Endothelial cell of umbilical vein (primary cell): ENCODE data around the gene KISS1. TPM values are rescaled to one million over a fixed set of nuclear protein-coding genes. Genes with fewer than 3 reads are reported as not detected.

Experiments used
- BruUV-seq: library from RNA; stranded (reverse); fragments of 400-500 nt; replicated peaks from 2 replicates; lab custom pipeline; 2021; lab: Mats Ljungman, UMichigan
- CTCF ChIA-PET: fragments of 300-600, 350-600 bp; sonication (Branson Sonifier 250); formaldehyde crosslinking; loops from one replicate; lab custom pipeline; 2021; ENCODE audit warnings: antibody characterized with exemption, inconsistent platforms; lab: Charles Lee
- POLR2A ChIA-PET: fragments of 300-600, 350-600 bp; sonication (Branson Sonifier 250); formaldehyde crosslinking; loops from one replicate; lab custom pipeline; 2021; ENCODE audit warnings: antibody characterized with exemption, inconsistent platforms; lab: Charles Lee
- DNase-seq: peaks from one replicate; pipeline ENCODE4 v3.0.0-alpha.2; 2011; ENCODE audit warnings: low read depth, low spot score
- FAIRE-seq: peaks from 2 replicates; lab custom pipeline; 2011; peaks lifted over from hg19 to GRCh38; lab: Jason Lieb, UNC
- H2AFZ ChIP-seq: 2 replicates; pipeline ENCODE4 v1.6.0; 2012; ENCODE audit warnings: low read depth, low read length, control low read depth, inconsistent platforms
- H3K27ac ChIP-seq: 2 replicates; pipeline ENCODE4 v1.5.1; 2011; ENCODE audit warnings: low read depth, mild to moderate bottlenecking, control low read depth, low read length, moderate library complexity; ENCODE audit not compliant: insufficient read depth
- H3K27me3 ChIP-seq, 2 experiments: 2 replicates each; pipeline versions ENCODE4 v1.6.0 to v1.6.1; 2011; ENCODE audit warnings: low read length in 2 of 2, mixed read lengths in 1 of 2; ENCODE audit not compliant: control insufficient read depth in 2 of 2, insufficient read depth in 2 of 2
- H3K36me3 ChIP-seq, 2 experiments: 2 replicates in 1 of 2; 3 replicates in 1 of 2; pipeline ENCODE4 v1.5.1; 2011; ENCODE audit warnings: low read length in 2 of 2, mild to moderate bottlenecking in 1 of 2, moderate library complexity in 1 of 2; ENCODE audit not compliant: control insufficient read depth in 2 of 2, insufficient read depth in 2 of 2; ENCODE audit errors: extremely low read depth in 1 of 2
- H3K4me1 ChIP-seq: 3 replicates; pipeline ENCODE4 v1.5.1; 2011; ENCODE audit warnings: mild to moderate bottlenecking, low read length; ENCODE audit not compliant: control insufficient read depth, insufficient read depth; ENCODE audit errors: extremely low read depth
- H3K4me2 ChIP-seq: 2 replicates; pipeline ENCODE4 v1.6.1; 2011; ENCODE audit warnings: low read length, control low read depth, mixed read lengths; ENCODE audit not compliant: insufficient read depth
- H3K4me3 ChIP-seq, 3 experiments: fragments of 200-600 bp in 1 of 3; sonication (generic), shearing (Covaris generic) in 1 of 3; replicated peaks in 1 of 3; 2 replicates each; pipeline ENCODE4 v1.5.1; 2011 to 2016; ENCODE audit warnings: control low read depth in 3 of 3, low read length in 3 of 3, mild to moderate bottlenecking in 2 of 3, inconsistent platforms in 1 of 3, low read depth in 1 of 3, moderate library complexity in 1 of 3; ENCODE audit not compliant: insufficient read depth in 1 of 3
- H3K79me2 ChIP-seq: 2 replicates; pipeline ENCODE4 v1.6.0; 2012; ENCODE audit warnings: low read length, inconsistent platforms; ENCODE audit not compliant: control insufficient read depth, insufficient read depth
- H3K9ac ChIP-seq: replicated peaks from 2 replicates; pipeline ENCODE3; 2011; ENCODE audit warnings: low read length, control low read depth; ENCODE audit not compliant: insufficient read depth; ENCODE audit errors: extremely low read depth
- H3K9me1 ChIP-seq: replicated peaks from 3 replicates; pipeline ENCODE4 v1.6.0; 2011; ENCODE audit warnings: mild to moderate bottlenecking, low read length; ENCODE audit not compliant: control insufficient read depth, insufficient read depth; ENCODE audit errors: extremely low read depth
- H3K9me3 ChIP-seq: replicated peaks from 2 replicates; pipeline ENCODE4 v1.5.1; 2012; ENCODE audit warnings: low read length, inconsistent platforms; ENCODE audit not compliant: control insufficient read depth, insufficient read depth
- H4K20me1 ChIP-seq: replicated peaks from 2 replicates; pipeline ENCODE3; 2011; ENCODE audit warnings: mild to moderate bottlenecking, low read length; ENCODE audit not compliant: control insufficient read depth, insufficient read depth; ENCODE audit errors: extremely low read depth
- CTCF ChIP-seq, 2 donors: IDR thresholded peaks; 1 replicate in 1 of 2; 2 replicates in 1 of 2; pipeline ENCODE4 v1.5.1; 2011; ENCODE audit warnings: low read length in 2 of 2, mild to moderate bottlenecking in 2 of 2, moderate library complexity in 2 of 2, control low read depth in 1 of 2, inconsistent platforms in 1 of 2, low read depth in 1 of 2; ENCODE audit not compliant: insufficient read depth in 1 of 2; ENCODE audit errors: extremely low read depth in 1 of 2
- EZH2 ChIP-seq: IDR thresholded peaks from 2 replicates; pipeline ENCODE4 v1.6.1; 2012; ENCODE audit warnings: borderline replicate concordance, low read depth, mild to moderate bottlenecking, moderate library complexity, low read length, inconsistent platforms; ENCODE audit not compliant: severe bottlenecking
- FOS ChIP-seq: IDR thresholded peaks from 2 replicates; pipeline ENCODE4 v1.6.1; 2011; ENCODE audit warnings: mild to moderate bottlenecking, low read length, moderate library complexity, borderline replicate concordance; ENCODE audit not compliant: insufficient read depth
- GATA2 ChIP-seq: IDR thresholded peaks from 2 replicates; pipeline ENCODE4 v1.7.0; 2011; ENCODE audit warnings: low read depth, mild to moderate bottlenecking, moderate library complexity, mixed read lengths, low read length; ENCODE audit not compliant: insufficient read length, insufficient read depth
- JUN ChIP-seq: IDR thresholded peaks from 2 replicates; pipeline ENCODE4 v1.6.1; 2011; ENCODE audit warnings: borderline replicate concordance, low read depth; ENCODE audit not compliant: insufficient read length, insufficient read depth
- MAX ChIP-seq: IDR thresholded peaks from 2 replicates; pipeline ENCODE4 v1.6.1; 2011; ENCODE audit not compliant: insufficient read depth, insufficient read length
- MYC ChIP-seq: IDR thresholded peaks from one replicate; pipeline ENCODE4 v1.6.1; 2011; ENCODE audit warnings: mild to moderate bottlenecking, low read depth, low read length
- POLR2A ChIP-seq: IDR thresholded peaks from 2 replicates; pipeline ENCODE4 v1.6.1; 2012; ENCODE audit warnings: low read depth, mild to moderate bottlenecking, control low read depth, low read length
- POLR2AphosphoS5 ChIP-seq: IDR thresholded peaks from 2 replicates; pipeline ENCODE4 v1.6.1; 2012; ENCODE audit warnings: low read depth, mild to moderate bottlenecking, control low read depth, low read length, moderate library complexity; ENCODE audit not compliant: insufficient read depth
- dilution Hi-C: fragments of 300-500 bp; cut with MboI; formaldehyde crosslinking; loops from one replicate; pipeline ENCODE4 v1.15.0; 2019; ENCODE audit warnings: low sequenced_read_pairs; ENCODE audit not compliant: extremely low pct_ligation_motif_present
- intact Hi-C: fragments of 100-400 bp; cut with micrococcal nuclease; formaldehyde crosslinking; loops from one replicate; pipeline ENCODE4 v1.10.0; 2022
- polyA plus RNA-seq, 4 experiments: library from polyadenylated mRNA; depleted of rRNA in 3 of 4; stranded (reverse) in 3 of 4; unstranded in 1 of 4; fragments of >200 nt; gene quantifications; 2 replicates each; pipeline versions ENCODE4 v1.2.1 to v1.2.3, GENCODE V29; 2011 to 2012; ENCODE audit warnings: missing spikeins in 1 of 4
- total RNA-seq: library from RNA; stranded (reverse); gene quantifications from 2 replicates; pipeline ENCODE4 v1.2.3, GENCODE V29; 2021

KISS1 gene
- total and polyA plus RNA-seq, 2 donors (not counting 3 experiments of a cell fraction or from before 2014, with no cell fraction given), result 0.22 to 1.00 TPM

GRCh38 chr1:204177133-204177532, 19.2 kb downstream of the KISS1 start:
- H3K4me3 ChIP-seq, result no peak overlapping the region
- no peaks in the 10 kb centered on the region for H3K36me3 ChIP-seq
- no peaks in the 10 kb centered on the region for H3K9me1 ChIP-seq
- no peaks in the 10 kb centered on the region for H3K27me3 ChIP-seq
- H3K79me2 ChIP-seq, result no peaks in the 10 kb centered on the region
- no peak overlapping the region for H3K9ac ChIP-seq
- no TSS peak for BruUV-seq
- peak; percentile 25 for DNase-seq
- CTCF ChIA-PET, result interaction anchor here (26.7 kb wide), 1 partner anchor 25 kb away, joined by 770 read pairs; no protein-coding TSS in a partner anchor
- dilution Hi-C loops, result no loop called here
- intact Hi-C loops, result no loop called here
- POLR2A ChIA-PET, result no interaction called here
- no peak overlapping the region for H2AFZ ChIP-seq
- no peak overlapping the region for H3K4me2 ChIP-seq
- H3K4me1 ChIP-seq, result peaks cover 15% of the 10 kb centered on the region
- no peaks in the 10 kb centered on the region for H3K9me3 ChIP-seq
- TF ChIP-seq EZH2, result no peak
- peak; percentile 19 for TF ChIP-seq JUN
- no peak for FAIRE-seq
- no peaks in the 10 kb centered on the region for H4K20me1 ChIP-seq
- no peak overlapping the region for H3K27ac ChIP-seq

GRCh38 chr1:204176049-204176448, 20.2 kb downstream of the KISS1 start:
- Histone ChIP-seq H3K4me2 (no peak overlapping the region), H3K9me3 (no peaks in the 10 kb centered on the region), H3K27me3 (no peaks in the 10 kb centered on the region), H3K4me3 (no peak overlapping the region), H3K36me3 (no peaks in the 10 kb centered on the region), H3K79me2 (no peaks in the 10 kb centered on the region), H3K27ac (no peak overlapping the region), H2AFZ (no peak overlapping the region), H3K9me1 (no peaks in the 10 kb centered on the region), H4K20me1 (no peaks in the 10 kb centered on the region), H3K4me1 (peaks cover 24% of the 10 kb centered on the region), H3K9ac (no peak overlapping the region)
- DNase-seq, result no peak
- BruUV-seq, result no TSS peak
- ChIA-PET CTCF (interaction anchor here (1.0 to 26.7 kb wide), 2 partner anchors 8 to 26 kb away, joined by 3 to 770 read pairs; no protein-coding TSS in a partner anchor), POLR2A (interaction anchor here (1.0 kb wide), 1 partner anchor 13 kb away, joined by 3 read pairs; no protein-coding TSS in a partner anchor)
- intact Hi-C loops (no loop called here), dilution Hi-C loops (no loop called here)
- no peak for FAIRE-seq
- no peak for TF ChIP-seq FOS
- no peak for TF ChIP-seq POLR2A
- no peak for TF ChIP-seq POLR2AphosphoS5
- TF ChIP-seq MYC, result no peak
- TF ChIP-seq GATA2, result no peak
- no peak for TF ChIP-seq EZH2
- no peak for TF ChIP-seq JUN
- TF ChIP-seq MAX, result no peak
- no peak for TF ChIP-seq CTCF (IDR thresholded peaks at IDR 0.05; ENCODE audit: extremely low read depth in 1 of 2, insufficient read depth in 1 of 2, low read depth in 1 of 2, low read length in 2 of 2)
